TTC549 (cell line): ENCODE results near the gene RUNX3.

Source experiments
- FAIRE-seq: peaks from 2 replicates; lab custom pipeline; 2012; peaks lifted over from hg19 to GRCh38; lab: Jason Lieb, UNC

Gene RUNX3

GRCh38 chr1:24861821-24862727, 68.0 kb downstream of the RUNX3 start:
- no peak for FAIRE-seq

DNA sequence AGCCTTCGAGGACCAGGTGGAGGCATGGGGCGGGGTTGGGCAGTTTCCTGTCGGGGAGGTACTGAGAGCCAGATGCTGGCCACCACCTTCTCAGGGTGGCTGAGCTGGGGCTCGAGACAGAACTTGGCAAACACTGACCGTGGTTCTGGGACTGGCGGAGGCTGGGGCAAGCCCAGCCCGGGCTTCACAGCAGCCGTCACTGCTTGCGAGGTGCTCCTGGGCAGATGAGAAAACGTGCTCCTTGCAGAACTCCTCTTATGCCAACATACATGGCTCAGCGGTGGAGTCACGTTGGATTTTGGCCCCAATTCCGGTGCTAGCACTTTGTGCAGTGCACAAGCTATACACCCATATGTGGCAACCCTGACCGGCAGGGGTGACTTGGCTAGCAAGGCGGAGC, 69.2 kb downstream of the RUNX3 start:
- FAIRE-seq = no peak

DNA sequence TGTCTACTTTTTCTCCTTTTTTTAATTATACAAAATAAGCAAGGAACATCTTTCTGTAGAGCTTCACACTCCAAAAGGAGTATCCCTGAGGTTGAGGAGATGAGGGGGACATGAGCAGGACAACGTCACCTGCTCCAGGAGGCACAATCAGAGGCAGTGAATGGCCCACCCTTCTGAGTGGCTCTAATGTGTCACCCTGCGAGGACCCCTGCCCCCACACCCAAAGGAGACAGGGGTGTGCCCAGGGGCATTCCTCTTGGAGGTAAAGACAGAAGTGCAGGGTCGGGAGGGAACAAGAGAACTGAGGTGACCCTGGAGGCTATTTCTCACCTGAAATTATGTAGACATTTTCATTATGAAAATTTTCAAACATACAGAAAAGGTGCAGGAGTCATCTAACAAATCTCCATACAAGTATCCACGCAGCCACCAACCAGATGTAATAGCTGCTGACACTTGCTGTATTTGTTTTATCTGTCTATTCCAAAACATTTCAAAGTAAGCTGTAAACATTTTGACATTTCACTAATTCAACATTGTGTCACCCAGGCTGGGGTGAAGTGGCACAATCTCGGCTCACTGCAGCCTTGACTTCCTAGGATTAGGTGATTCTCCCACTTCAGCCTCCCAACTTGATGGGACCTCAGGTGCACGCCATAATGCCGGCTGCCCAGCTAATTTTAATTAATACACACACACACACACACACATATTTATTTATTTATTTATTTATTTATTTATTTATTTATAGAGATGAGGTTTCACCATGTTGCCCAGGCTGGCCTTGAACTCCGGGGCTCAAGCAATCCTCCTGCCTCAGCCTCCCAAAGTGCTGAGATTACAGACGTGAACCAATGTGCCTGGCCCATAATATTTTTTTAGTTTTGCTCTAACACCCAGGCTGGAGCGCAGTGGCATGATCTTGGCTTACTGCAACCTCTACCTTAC, 70.7 kb downstream of the RUNX3 start:
- no peak for FAIRE-seq

GRCh38 chr1:24858277-24858676, 71.8 kb downstream of the RUNX3 start:
- no peak for FAIRE-seq

GRCh38 chr1:24857507-24858133, 72.5 kb downstream of the RUNX3 start:
- no peak for FAIRE-seq

- no peak for FAIRE-seq
Observed at GRCh38 chr1:24856787-24857506, 73.1 kb downstream of the RUNX3 start.

- FAIRE-seq = no peak
Observed at GRCh38 chr1:24855474-24855873, 74.6 kb downstream of the RUNX3 start.

- FAIRE-seq = no peak
Observed at GRCh38 chr1:24853649-24854048, 76.4 kb downstream of the RUNX3 start.

DNA sequence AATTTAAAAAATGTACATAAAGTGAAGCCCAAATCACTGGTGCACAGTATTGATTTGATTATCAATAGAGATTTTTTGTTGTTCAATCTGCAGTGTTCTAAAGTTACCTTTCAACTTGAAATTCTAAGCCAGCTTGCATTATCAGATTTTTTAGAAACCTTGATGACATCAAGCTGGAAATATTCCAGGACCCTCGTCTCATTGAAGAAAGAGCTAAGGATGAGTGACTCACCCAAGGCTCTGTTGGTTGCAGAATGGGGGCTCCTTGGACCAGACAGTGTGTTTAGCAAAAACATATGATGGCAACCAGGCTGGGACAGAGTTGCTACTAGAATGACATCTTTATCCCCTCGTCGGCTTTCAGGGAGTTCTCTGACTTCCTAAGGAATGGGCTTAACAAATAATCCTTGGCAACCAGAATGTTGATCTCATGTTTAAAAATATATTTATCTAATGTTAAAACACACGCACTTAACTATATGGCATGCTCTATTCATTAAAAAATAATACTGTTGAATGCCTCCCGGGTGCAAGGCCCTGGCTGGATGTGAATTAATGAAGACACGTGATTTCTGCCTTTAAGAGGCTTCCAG, 79.7 kb downstream of the RUNX3 start:
- no peak for FAIRE-seq

DNA sequence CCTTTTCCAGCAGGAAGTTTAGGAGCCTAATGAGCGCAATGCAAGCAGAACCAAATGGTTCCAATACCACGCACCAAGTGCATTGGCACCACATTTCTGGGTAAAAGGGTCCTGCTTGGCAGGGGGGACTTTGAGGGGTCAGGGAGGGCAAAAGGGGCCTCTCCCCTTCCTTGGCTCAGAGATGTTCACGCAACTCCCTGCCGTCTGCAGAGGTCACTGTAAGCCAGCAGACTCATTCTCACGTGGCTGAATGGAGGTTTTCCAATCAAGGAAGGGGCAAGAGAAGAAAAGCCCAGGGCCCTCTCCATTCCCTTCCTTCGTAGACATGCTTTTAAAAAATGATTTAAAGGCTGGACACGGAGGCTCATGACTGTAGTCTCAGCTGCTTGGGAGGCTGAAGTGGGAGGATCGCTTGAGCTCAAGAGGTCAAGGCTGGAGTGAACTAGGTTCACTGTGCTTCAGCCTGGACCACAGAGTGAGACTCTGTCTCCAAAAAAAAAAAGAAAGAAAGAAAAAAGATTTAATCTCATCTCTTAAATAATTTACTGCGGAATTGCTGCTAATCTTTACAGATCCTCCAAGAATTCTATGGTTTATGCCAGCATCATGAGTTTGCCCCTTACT, 80.3 kb downstream of the RUNX3 start:
- FAIRE-seq = no peak
